Measurements from ENCODE around the gene DOK6.
"Not testable (repeated sequence)": the region's sequence is repeated elsewhere in the genome, so short reads cannot be mapped to it uniquely, and the experiment has no call there.

Gene DOK6

GRCh38 chr18:69400253-69400975 is at the start of gene DOK6:
TSS of gene DOK6 (plus strand) at chr18:69400888.
- H3K27ac ChIP-seq: peak within 1 kb of the TSS; percentile 13; the same call in 1 of the 2 replicates
- TF ChIP-seq ZFX (IDR thresholded peaks at IDR 0.05): no peak
- TF ChIP-seq CTCF (conservative IDR thresholded peaks at IDR 0.05): no peak

DNA sequence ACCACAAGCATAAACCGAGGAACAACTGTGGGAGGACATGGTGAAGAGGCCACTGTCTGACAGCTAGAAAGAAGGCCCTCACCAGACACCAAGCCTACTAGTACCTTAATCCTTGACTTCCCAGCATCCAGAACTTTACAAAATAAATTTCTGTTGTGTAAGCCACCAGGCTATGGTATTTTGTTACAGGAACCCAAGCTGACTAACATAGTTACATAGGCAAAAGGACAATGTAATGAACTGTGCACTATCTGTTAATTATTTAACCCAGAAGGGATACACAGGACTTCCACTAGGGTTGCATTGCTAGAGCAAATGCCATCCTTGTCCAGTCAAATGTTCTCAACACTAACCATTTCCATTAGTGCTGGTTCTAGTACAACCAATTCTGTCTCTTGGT is 47.7 kb upstream of the DOK6 start:
- no peak for TF ChIP-seq CTCF (conservative IDR thresholded peaks at IDR 0.05)
- no peak for TF ChIP-seq ZFX (IDR thresholded peaks at IDR 0.05)
- no peak overlapping the region for H3K27ac ChIP-seq

GRCh38 chr18:69357590-69357989 is 43.1 kb upstream of the DOK6 start:
- TF ChIP-seq CTCF (conservative IDR thresholded peaks at IDR 0.05): no peak
- H3K27ac ChIP-seq: no peak overlapping the region

DNA sequence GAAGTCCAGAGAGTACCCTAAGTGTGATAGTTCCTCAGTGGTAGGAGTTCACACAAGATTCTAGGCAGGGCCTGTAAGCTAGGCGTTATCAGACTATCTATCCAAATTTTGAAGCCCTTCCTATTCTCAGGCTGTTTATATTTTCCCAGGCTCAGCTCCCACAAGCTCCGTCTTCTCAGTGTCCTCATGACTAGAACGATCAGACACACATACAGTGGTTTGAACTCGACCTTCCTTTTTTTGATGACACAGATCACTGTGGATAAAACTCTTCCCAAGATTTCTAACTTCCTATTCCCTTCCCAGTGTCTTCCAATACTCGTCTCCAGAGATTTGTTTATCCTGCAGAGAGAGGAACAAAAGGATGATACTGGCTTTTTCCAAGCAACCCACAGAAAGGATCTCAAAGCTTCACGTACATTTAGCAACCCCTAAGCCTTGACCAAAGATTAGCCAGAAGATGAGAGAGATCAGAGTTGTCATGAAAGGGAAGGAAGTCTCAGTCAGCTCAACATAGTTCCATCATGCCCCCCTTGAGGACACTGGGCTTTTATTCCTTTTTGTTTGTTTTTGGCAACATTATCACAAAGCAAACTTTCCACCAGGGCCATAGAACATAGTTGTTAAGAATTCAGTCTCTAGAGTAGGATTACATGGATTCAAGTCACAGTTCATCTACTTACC is 42.3 kb upstream of the DOK6 start:
- no peak overlapping the region for H3K27ac ChIP-seq
- TF ChIP-seq ZFX (IDR thresholded peaks at IDR 0.05) (no peak), CTCF (conservative IDR thresholded peaks at IDR 0.05) (no peak)

- not testable (repeated sequence) for H3K27ac ChIP-seq
Observed at GRCh38 chr18:69359768-69360167, 40.9 kb upstream of the DOK6 start.

- H3K27ac ChIP-seq: no peak overlapping the region
- TF ChIP-seq ZFX (IDR thresholded peaks at IDR 0.05) (no peak), CTCF (conservative IDR thresholded peaks at IDR 0.05) (no peak)
Observed at GRCh38 chr18:69364930-69365329, 35.8 kb upstream of the DOK6 start.

DNA sequence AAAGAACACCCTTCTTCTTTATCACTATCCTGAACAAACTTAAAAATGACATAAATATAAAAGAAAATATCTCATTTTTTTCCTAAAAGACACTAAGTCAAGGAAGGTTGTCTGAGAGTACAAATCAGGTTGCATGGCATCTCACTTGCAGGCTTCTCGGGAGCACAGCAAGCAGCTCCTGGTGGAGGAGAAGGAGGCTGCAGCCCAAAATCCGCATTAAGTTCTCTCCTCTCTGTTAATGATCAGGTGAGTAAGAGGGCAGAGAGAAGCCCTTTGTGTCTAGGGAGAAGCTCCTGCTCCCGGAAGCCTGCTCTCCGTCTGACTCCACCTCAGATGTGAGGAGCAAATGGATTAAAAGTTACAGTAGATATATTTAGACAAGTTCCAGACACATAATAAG is 35.0 kb upstream of the DOK6 start:
- TF ChIP-seq CTCF (conservative IDR thresholded peaks at IDR 0.05): no peak
- no peak for TF ChIP-seq ZFX (IDR thresholded peaks at IDR 0.05)
- H3K27ac ChIP-seq: no peak overlapping the region

GRCh38 chr18:69367104-69367503 is 33.6 kb upstream of the DOK6 start:
- no peak overlapping the region for H3K27ac ChIP-seq
- TF ChIP-seq CTCF (conservative IDR thresholded peaks at IDR 0.05) (no peak), ZFX (IDR thresholded peaks at IDR 0.05) (no peak)
